Brain pericyte (primary cell): Measurements from ENCODE around the gene SIGLEC15.
"Not testable (repeated sequence)": the region's sequence is repeated elsewhere in the genome, so short reads cannot be mapped to it uniquely, and the experiment has no call there.

Experiments used
- DNase-seq: peaks from one replicate; pipeline ENCODE4 v3.0.0-alpha.2; 2012; ENCODE audit warnings: low read depth, low spot score

SIGLEC15 gene

GRCh38 chr18:45844938-45845337 lies 19.5 kb downstream of the SIGLEC15 start:
- DNase-seq: no peak

DNA sequence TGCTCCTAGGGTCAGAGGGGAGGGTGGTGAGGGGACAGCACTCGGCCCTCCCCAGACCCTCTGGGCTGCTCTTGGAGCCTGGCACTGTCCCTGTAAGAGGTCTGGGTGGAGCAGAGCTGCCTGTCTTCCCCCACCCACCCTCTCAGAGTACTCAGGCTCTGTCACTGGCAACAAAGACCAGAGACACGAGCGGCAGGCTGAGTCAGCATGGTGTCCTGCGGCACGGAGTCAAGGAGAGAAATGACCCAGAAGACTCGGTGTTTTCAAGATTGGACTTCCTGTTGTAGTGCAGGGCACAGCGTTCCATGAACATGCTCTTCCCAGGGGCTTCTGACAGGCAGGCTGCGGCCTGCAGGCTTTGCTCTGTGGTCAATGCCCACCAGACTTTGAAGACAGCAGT lies 19.9 kb downstream of the SIGLEC15 start:
- DNase-seq: no peak

- no peak for DNase-seq
Observed at GRCh38 chr18:45847119-45847518, 21.6 kb downstream of the SIGLEC15 start.

DNA sequence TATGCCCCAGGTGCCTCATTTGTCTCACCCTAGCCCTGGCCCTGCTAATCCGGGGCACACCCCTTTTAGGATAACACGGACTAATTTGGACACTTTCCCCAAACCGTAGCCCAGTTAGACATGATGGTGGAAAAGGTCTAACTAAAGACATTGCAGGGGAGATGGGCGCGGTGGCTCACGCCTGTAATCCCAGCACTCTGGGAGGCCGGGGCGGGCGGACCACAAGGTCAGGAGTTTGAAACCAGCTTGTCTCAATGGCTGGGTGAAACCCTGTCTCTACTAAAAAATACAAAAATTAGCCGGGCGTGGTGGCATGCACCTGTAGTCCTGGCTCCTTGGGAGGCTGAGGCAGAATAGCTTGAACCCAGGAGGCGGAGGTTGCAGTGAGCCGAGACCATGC lies 23.2 kb downstream of the SIGLEC15 start:
- not testable (repeated sequence) for DNase-seq

GRCh38 chr18:45849529-45849928 lies 24.1 kb downstream of the SIGLEC15 start:
- DNase-seq: no peak

- DNase-seq: no peak
Observed at GRCh38 chr18:45850021-45850420, 24.5 kb downstream of the SIGLEC15 start.

GRCh38 chr18:45851161-45851925 lies 25.9 kb downstream of the SIGLEC15 start:
- no peak for DNase-seq

DNA sequence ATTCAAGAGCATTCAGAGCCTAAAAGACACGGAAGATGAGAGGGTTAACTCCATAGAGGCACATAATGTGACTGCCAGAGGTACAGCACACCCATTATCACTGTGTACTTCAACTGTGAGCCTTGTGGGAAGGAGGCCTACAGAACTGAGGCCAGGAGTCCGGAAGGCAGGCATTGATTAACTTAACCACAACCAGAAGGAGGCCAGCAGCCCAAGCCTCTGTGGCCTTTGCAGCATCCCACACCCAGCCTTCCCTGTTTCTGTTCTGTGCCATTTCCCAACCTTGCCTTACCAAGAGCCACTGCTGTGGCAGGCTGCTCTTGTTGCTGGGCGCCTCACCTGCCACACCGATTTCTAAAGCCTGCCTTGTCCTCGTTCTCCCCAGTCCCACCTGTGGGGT lies 27.2 kb downstream of the SIGLEC15 start:
- DNase-seq: no peak

DNA sequence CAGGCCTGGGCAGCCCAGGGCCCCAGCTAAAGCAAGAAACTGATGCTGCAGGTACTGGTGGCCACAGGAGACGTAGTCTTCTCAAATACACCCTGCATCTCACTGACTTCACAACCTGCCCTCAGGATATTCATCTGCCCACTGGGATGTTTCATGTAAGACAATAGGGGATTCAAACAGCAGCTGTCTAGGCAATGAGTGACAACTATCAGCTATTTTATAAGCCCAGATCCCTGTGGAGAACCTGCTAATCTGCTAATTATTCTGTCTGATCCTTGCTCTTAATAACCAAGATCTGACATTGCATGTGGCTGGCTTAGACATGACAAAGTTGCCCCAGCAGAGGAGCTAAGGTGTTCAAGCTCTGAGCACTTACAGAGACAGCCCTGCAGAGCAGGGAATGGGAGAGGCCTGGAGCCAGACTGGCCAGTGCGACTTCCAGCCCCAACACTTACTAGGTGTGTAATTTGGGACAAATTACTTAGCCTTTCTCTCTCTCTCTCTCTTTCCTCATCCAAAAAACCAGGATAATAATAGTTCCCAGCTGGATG lies 28.6 kb downstream of the SIGLEC15 start:
- DNase-seq: no peak

DNA sequence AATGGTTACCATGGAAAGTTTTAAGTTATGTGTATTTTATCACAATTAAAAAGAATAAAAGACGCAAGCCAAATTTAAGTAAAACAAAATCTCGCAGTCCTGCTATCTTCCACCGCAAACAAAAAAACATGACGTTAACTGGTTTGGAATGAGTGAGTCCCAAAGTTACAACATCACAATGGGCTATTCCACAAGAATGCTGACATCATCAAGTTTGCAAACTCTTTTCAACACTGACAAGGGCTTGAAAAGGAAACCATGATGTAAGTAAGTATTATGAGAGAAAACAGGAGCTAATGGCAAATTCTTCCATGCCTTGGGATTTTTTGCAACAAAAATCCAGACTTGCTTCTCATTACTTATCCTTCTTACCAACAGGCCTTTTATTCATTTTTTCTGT lies 31.1 kb downstream of the SIGLEC15 start:
- no peak for DNase-seq

GRCh38 chr18:45859334-45859733 lies 33.9 kb downstream of the SIGLEC15 start:
- no peak for DNase-seq

GRCh38 chr18:45860492-45860891 lies 35.0 kb downstream of the SIGLEC15 start:
- no peak for DNase-seq

- DNase-seq: peak; percentile 29
Observed at GRCh38 chr18:45860971-45861370, 35.5 kb downstream of the SIGLEC15 start.

- DNase-seq: no peak
Observed at GRCh38 chr18:45861926-45862325, 36.5 kb downstream of the SIGLEC15 start.

DNA sequence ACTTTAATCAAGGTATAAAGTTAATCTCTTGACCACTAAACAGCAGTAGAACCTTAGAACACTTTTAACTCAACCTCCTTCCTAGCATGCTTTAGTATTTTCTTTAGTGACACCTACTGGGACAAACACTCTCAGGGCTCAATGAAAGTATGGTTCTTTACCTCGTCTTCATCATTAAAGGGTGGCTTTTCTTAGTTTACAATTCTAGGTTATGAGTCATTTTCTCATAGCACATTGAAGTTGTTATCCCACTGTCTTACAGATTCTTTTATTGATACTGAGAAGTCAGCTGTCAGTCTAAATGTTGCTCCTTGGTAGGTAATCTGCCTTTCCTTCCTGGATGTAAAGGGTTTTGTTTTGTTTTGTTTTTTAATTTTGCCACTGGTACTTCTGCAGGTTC lies 38.0 kb downstream of the SIGLEC15 start:
- DNase-seq: no peak

DNA sequence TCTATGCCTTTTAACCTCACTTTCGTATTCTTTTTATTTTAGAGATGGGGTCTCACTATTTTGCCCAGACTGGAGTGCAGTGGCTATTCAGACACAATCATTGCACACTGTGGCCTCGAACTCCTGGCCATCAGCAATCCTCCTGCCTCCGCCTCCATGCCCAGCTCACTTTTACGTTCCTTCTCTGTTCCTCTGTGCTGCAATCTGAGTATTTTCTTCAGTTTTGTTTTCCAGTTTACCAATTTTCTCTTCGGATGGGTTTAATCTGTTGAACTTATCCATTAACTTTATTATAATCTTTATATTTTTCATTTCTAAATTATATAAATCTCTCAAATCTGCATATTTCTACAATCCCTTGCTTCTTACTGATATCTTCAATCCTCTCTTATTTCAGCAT lies 38.6 kb downstream of the SIGLEC15 start:
- DNase-seq: no peak

- DNase-seq: no peak
Observed at GRCh38 chr18:45865466-45865865, 40.0 kb downstream of the SIGLEC15 start.

- no peak for DNase-seq
Observed at GRCh38 chr18:45870419-45870818, 44.9 kb downstream of the SIGLEC15 start.

GRCh38 chr18:45871431-45872084 lies 46.1 kb downstream of the SIGLEC15 start:
- no peak for DNase-seq

DNA sequence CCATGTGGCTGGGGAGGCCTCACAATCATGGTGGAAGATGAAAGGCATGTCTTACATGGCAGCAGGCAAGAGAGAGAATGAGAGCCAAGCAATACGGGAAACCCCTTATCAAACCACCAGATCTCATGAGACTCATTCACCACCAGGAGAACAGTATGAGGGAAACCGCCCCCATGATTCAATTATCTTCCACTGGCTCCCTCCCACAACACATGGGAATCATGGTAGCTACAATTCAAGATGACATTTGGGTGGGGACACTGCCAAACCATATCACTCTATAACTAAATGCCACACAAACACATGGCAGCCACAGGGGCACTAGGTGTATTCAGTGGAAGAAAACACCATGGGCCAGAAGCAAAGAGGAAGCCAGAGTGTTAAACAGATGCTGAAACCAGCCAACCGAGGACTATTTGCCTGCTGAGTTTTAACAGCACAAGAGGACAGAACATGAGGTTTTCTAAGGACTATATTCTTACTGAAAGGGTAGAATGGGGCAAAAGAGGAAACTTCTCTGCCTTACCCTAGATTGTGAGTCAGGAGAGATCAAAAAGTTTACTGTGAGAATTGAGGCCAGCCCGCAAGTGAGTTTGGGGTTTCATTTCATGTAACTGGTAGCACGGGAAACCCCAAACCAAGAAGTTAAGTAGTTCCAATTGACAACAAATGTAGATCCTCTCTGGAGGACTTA lies 49.2 kb downstream of the SIGLEC15 start:
- DNase-seq: no peak

DNA sequence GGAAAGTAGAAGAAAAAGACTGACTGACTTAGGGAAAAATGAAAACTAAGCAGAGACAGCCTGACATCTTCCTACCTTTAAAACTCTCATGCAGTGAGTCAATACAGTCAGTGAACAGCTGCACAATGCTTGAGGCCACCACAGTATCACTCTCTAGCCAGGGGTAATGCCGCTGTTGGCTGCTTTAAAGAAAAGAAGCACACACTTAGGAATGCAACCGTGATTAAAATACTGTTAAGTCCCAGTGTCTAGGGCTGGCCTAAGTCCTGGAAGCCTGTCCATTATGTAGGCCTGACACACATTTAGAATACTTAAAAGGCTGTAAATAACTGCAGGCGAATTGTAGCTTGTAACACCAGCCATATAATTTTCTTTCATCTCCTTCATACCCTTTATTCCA lies 50.7 kb downstream of the SIGLEC15 start:
- DNase-seq: no peak

GRCh38 chr18:45877403-45877802 lies 51.9 kb downstream of the SIGLEC15 start:
- no peak for DNase-seq
